HepG2 (cell line): Measurements from ENCODE around the gene UBE2B. TPM values are rescaled to one million over a fixed set of nuclear protein-coding genes. Genes with fewer than 3 reads are reported as not detected.

ENCODE experiments used
- AKAP8 ChIP-seq: sonication (generic); formaldehyde crosslinking; IDR thresholded peaks from 2 replicates; pipeline ENCODE4 v1.5.1; 2020; ENCODE audit warnings: mild to moderate bottlenecking, missing genetic modification reagents
- ARNT ChIP-seq: fragments of 450-650 bp; IDR thresholded peaks from 2 replicates; pipeline ENCODE4 v1.6.1; 2017
- ATF4 ChIP-seq, 2 experiments: fragments of 450-650 bp in 1 of 2; sonication (generic) in 1 of 2; formaldehyde crosslinking; IDR thresholded peaks; 2 replicates each; pipeline versions ENCODE4 v1.5.0 to v1.8.0; 2020 to 2022; ENCODE audit warnings: mild to moderate bottlenecking in 1 of 2, missing genetic modification reagents in 1 of 2
- BRF2 ChIP-seq: sonication (generic); formaldehyde crosslinking; IDR thresholded peaks from 2 replicates; pipeline ENCODE4 v1.8.1; 2022; ENCODE audit warnings: mild to moderate bottlenecking, missing genetic modification reagents
- HMGA1 ChIP-seq: sonication (generic); formaldehyde crosslinking; conservative IDR thresholded peaks from 2 replicates; pipeline ENCODE4 v1.4.0; 2020; ENCODE audit warnings: missing genetic modification reagents
- HNRNPL ChIP-seq: fragments of 200-400 bp; formaldehyde crosslinking; IDR thresholded peaks from 2 replicates; pipeline ENCODE4 v1.6.1; 2017; ENCODE audit warnings: mild to moderate bottlenecking, low read depth, low read length
- KDM1A ChIP-seq: IDR thresholded peaks from 2 replicates; pipeline ENCODE4 v1.6.1; 2016; ENCODE audit warnings: missing compliant biosample characterization
- MAF1 ChIP-seq: sonication (generic); formaldehyde crosslinking; IDR thresholded peaks from 2 replicates; pipeline ENCODE4 v1.5.0; 2020; ENCODE audit warnings: missing genetic modification reagents, borderline replicate concordance
- PBX2 ChIP-seq: IDR thresholded peaks from 2 replicates; pipeline ENCODE4 v1.6.1; 2016; ENCODE audit warnings: control low read depth
- PCBP2 ChIP-seq: fragments of 200-400 bp; formaldehyde crosslinking; optimal IDR thresholded peaks from 2 replicates; pipeline ENCODE3; 2018; ENCODE audit warnings: low read length, low read depth; ENCODE audit not compliant: poor library complexity, severe bottlenecking
- POLR2G ChIP-seq: fragments of 200-400 bp; formaldehyde crosslinking; IDR thresholded peaks from 2 replicates; pipeline ENCODE4 v1.6.1; 2018; ENCODE audit warnings: mild to moderate bottlenecking, low read depth, low read length, moderate library complexity
- SP2 ChIP-seq: sonication (generic); formaldehyde crosslinking; IDR thresholded peaks from 2 replicates; pipeline ENCODE4 v1.5.1; 2020; ENCODE audit warnings: mild to moderate bottlenecking, missing genetic modification reagents
- THAP7 ChIP-seq: sonication (generic); formaldehyde crosslinking; IDR thresholded peaks from 2 replicates; pipeline ENCODE4 v1.8.1; 2023; ENCODE audit warnings: mild to moderate bottlenecking, missing genetic modification reagents
- ZFP37 ChIP-seq: sonication (generic); formaldehyde crosslinking; IDR thresholded peaks from 2 replicates; pipeline ENCODE4 v1.4.0; 2020; ENCODE audit warnings: missing genetic modification reagents, borderline replicate concordance
- ZFP62 ChIP-seq: sonication (generic); formaldehyde crosslinking; IDR thresholded peaks from 2 replicates; pipeline ENCODE4 v1.4.0; 2020; ENCODE audit warnings: missing genetic modification reagents
- ZNF225 ChIP-seq: sonication (generic); formaldehyde crosslinking; IDR thresholded peaks from 2 replicates; pipeline ENCODE4 v1.4.0; 2020; ENCODE audit warnings: mild to moderate bottlenecking, missing genetic modification reagents
- ZNF383 ChIP-seq: sonication (generic); formaldehyde crosslinking; IDR thresholded peaks from 2 replicates; pipeline ENCODE4 v1.4.0; 2020; ENCODE audit warnings: missing genetic modification reagents, mild to moderate bottlenecking, borderline replicate concordance
- ZNF552 ChIP-seq: sonication (generic); formaldehyde crosslinking; IDR thresholded peaks from 2 replicates; pipeline ENCODE4 v1.9.0; 2022; ENCODE audit warnings: missing genetic modification reagents, mild to moderate bottlenecking, borderline replicate concordance
- ZNF563 ChIP-seq: sonication (generic); formaldehyde crosslinking; IDR thresholded peaks from 2 replicates; pipeline ENCODE4 v1.8.0; 2022; ENCODE audit warnings: mild to moderate bottlenecking, moderate library complexity, missing genetic modification reagents
- ZNF570 ChIP-seq: sonication (generic); formaldehyde crosslinking; IDR thresholded peaks from 2 replicates; pipeline ENCODE4 v1.4.0; 2020; ENCODE audit warnings: mild to moderate bottlenecking, missing genetic modification reagents, borderline replicate concordance
- ZSCAN5A ChIP-seq: sonication (generic); formaldehyde crosslinking; IDR thresholded peaks from 2 replicates; pipeline ENCODE4 v1.8.0; 2022; ENCODE audit warnings: mild to moderate bottlenecking, missing genetic modification reagents, borderline replicate concordance
- polyA plus RNA-seq, 8 experiments: library from polyadenylated mRNA; depleted of rRNA in 3 of 8; stranded (reverse) in 7 of 8; unstranded in 1 of 8; fragments of >200 nt; fragmentation: Illumina TruSeq in 4 of 8; extraction: Trizol in 4 of 8; gene quantifications; 2 replicates each; pipeline versions ENCODE4 v1.2.1 to v1.2.3, GENCODE V29; 2011 to 2016; ENCODE audit warnings: low read depth in 4 of 8, missing spikeins in 1 of 8, mixed read lengths in 1 of 8; ENCODE audit not compliant: insufficient read depth in 1 of 8
- total RNA-seq, 5 experiments: library from RNA; depleted of rRNA; stranded (reverse); fragments of >200 nt; fragmentation: Illumina TruSeq; extraction: Trizol; gene quantifications; 2 replicates each; pipeline ENCODE4 v1.2.3, GENCODE V29; 2016; ENCODE audit warnings: low read depth in 1 of 5

UBE2B gene
- total and polyA plus RNA-seq, 2 of the 13 experiments (the other 11 are each of a cell fraction or from before 2014, with no cell fraction given): 25.2 to 56.0 TPM

- 0 out of 2 replicates have a peak, but pooled peaks have one; percentile 64 for TF ChIP-seq BRF2 (CRISPR knock-in tag)
- no peak; the same call in 1 of the 2 replicates for TF ChIP-seq SP2 (CRISPR knock-in tag)
- no peak for TF ChIP-seq PBX2 (CRISPR knock-in tag)
- peak; percentile 72; the same call in 1 of the 2 replicates for TF ChIP-seq MAF1 (CRISPR knock-in tag)
- TF ChIP-seq POLR2G: peak; percentile 92
- TF ChIP-seq ZNF570 (CRISPR knock-in tag): 0 out of 2 replicates have a peak, but pooled peaks have one; percentile 56
- peak; percentile 66; the same call in 1 of the 2 replicates for TF ChIP-seq ZNF552 (CRISPR knock-in tag)
- TF ChIP-seq PCBP2: no peak
- peak; percentile 90; the same call in 1 of the 2 replicates for TF ChIP-seq ZNF563 (CRISPR knock-in tag)
- peak; percentile 91 for TF ChIP-seq HNRNPL
- TF ChIP-seq ZNF225 (CRISPR knock-in tag): peak; percentile 42; the same call in 1 of the 2 replicates
- no peak for TF ChIP-seq ARNT
- TF ChIP-seq ZFP37: 0 out of 2 replicates have a peak, but pooled peaks have one; percentile 15
- peak in 1 of 2 experiments; percentile 82; a peak in 2 of 4 replicates for TF ChIP-seq ATF4 (CRISPR knock-in tag; IDR thresholded peaks at IDR 0.05)
- no peak for TF ChIP-seq HMGA1
- peak; percentile 93; the same call in 1 of the 2 replicates for TF ChIP-seq ZNF383
- TF ChIP-seq AKAP8: peak; percentile 78; the same call in 1 of the 2 replicates
- TF ChIP-seq ZSCAN5A (CRISPR knock-in tag): peak; percentile 76; the same call in 1 of the 2 replicates
- TF ChIP-seq KDM1A (CRISPR knock-in tag): no peak; the same call in 1 of the 2 replicates
- TF ChIP-seq ZFP62 (CRISPR knock-in tag): 0 out of 2 replicates have a peak, but pooled peaks have one; percentile 78
- peak; percentile 95 for TF ChIP-seq THAP7 (CRISPR knock-in tag)
These were observed 40.3 kb downstream of the UBE2B start, which contains the start of gene CDKN2AIPNL (continued) for GRCh38 chr5:134411546-134412266.
